Measurements from ENCODE around the gene SCN1B. TPM values are rescaled to one million over a fixed set of nuclear protein-coding genes. Genes with fewer than 3 reads are reported as not detected.
A peak's percentile ranks its signal among the peaks of the same experiment; 100 is the strongest.

SCN1B gene
- total RNA-seq: 10 to 100 TPM in 3 of 4 donors, 1 to 10 TPM in 1; 8.0 to 23.2 (median 11.8) TPM

GRCh38 chr19:35030257-35031071 lies at the start of gene SCN1B:
Gene SCN1B, plus strand, starts transcription at chr19:35030470. Its CDS starts 351 bp downstream, at chr19:35030821.
- peak; percentile 77 for ATAC-seq (ENCODE audit: low FRiP score)
- TF ChIP-seq CTCF (IDR thresholded peaks at IDR 0.05): no peak
- no peak for DNase-seq (ENCODE audit: low spot score)

GRCh38 chr19:34982275-34982674 lies 48.0 kb upstream of the SCN1B start:
- TF ChIP-seq CTCF (IDR thresholded peaks at IDR 0.05): no peak
- ATAC-seq (ENCODE audit: low FRiP score): no peak
- no peak for DNase-seq (ENCODE audit: low spot score)

- TF ChIP-seq CTCF (IDR thresholded peaks at IDR 0.05): no peak
- DNase-seq (ENCODE audit: low spot score): no peak
- no peak for ATAC-seq (ENCODE audit: low FRiP score)
Observed at GRCh38 chr19:34983786-34984185, 46.5 kb upstream of the SCN1B start.

GRCh38 chr19:34984287-34984686 lies 46.0 kb upstream of the SCN1B start:
- ATAC-seq (ENCODE audit: low FRiP score) (no peak), DNase-seq (ENCODE audit: low spot score) (no peak)
- no peak for TF ChIP-seq CTCF (IDR thresholded peaks at IDR 0.05)

- TF ChIP-seq CTCF (IDR thresholded peaks at IDR 0.05): no peak
- DNase-seq (ENCODE audit: low spot score) (no peak), ATAC-seq (ENCODE audit: low FRiP score) (peak; percentile 65)
Observed at GRCh38 chr19:34985249-34986022, 44.8 kb upstream of the SCN1B start.

- DNase-seq (ENCODE audit: low spot score) (no peak), ATAC-seq (ENCODE audit: low FRiP score) (no peak)
- TF ChIP-seq CTCF (IDR thresholded peaks at IDR 0.05): no peak
Observed at GRCh38 chr19:34988119-34988518, 42.2 kb upstream of the SCN1B start.
